Endothelial cell of umbilical vein (primary cell): ENCODE measurements around the gene NAT16. TPM values are rescaled to one million over a fixed set of nuclear protein-coding genes. Genes with fewer than 3 reads are reported as not detected.

Source experiments
- BruUV-seq: library from RNA; stranded (reverse); fragments of 400-500 nt; replicated peaks from 2 replicates; lab custom pipeline; 2021; lab: Mats Ljungman, UMichigan
- CTCF ChIA-PET: fragments of 300-600, 350-600 bp; sonication (Branson Sonifier 250); formaldehyde crosslinking; loops from one replicate; lab custom pipeline; 2021; ENCODE audit warnings: antibody characterized with exemption, inconsistent platforms; lab: Charles Lee
- POLR2A ChIA-PET: fragments of 300-600, 350-600 bp; sonication (Branson Sonifier 250); formaldehyde crosslinking; loops from one replicate; lab custom pipeline; 2021; ENCODE audit warnings: antibody characterized with exemption, inconsistent platforms; lab: Charles Lee
- DNase-seq: peaks from one replicate; pipeline ENCODE4 v3.0.0-alpha.2; 2011; ENCODE audit warnings: low read depth, low spot score
- FAIRE-seq: peaks from 2 replicates; lab custom pipeline; 2011; peaks lifted over from hg19 to GRCh38; lab: Jason Lieb, UNC
- H2AFZ ChIP-seq: 2 replicates; pipeline ENCODE4 v1.6.0; 2012; ENCODE audit warnings: low read depth, low read length, control low read depth, inconsistent platforms
- H3K27ac ChIP-seq: 2 replicates; pipeline ENCODE4 v1.5.1; 2011; ENCODE audit warnings: low read depth, mild to moderate bottlenecking, control low read depth, low read length, moderate library complexity; ENCODE audit not compliant: insufficient read depth
- H3K27me3 ChIP-seq, 2 experiments: 2 replicates each; pipeline versions ENCODE4 v1.6.0 to v1.6.1; 2011; ENCODE audit warnings: low read length in 2 of 2, mixed read lengths in 1 of 2; ENCODE audit not compliant: control insufficient read depth in 2 of 2, insufficient read depth in 2 of 2
- H3K36me3 ChIP-seq, 2 experiments: 2 replicates in 1 of 2; 3 replicates in 1 of 2; pipeline ENCODE4 v1.5.1; 2011; ENCODE audit warnings: low read length in 2 of 2, mild to moderate bottlenecking in 1 of 2, moderate library complexity in 1 of 2; ENCODE audit not compliant: control insufficient read depth in 2 of 2, insufficient read depth in 2 of 2; ENCODE audit errors: extremely low read depth in 1 of 2
- H3K4me1 ChIP-seq: 3 replicates; pipeline ENCODE4 v1.5.1; 2011; ENCODE audit warnings: mild to moderate bottlenecking, low read length; ENCODE audit not compliant: control insufficient read depth, insufficient read depth; ENCODE audit errors: extremely low read depth
- H3K4me2 ChIP-seq: 2 replicates; pipeline ENCODE4 v1.6.1; 2011; ENCODE audit warnings: low read length, control low read depth, mixed read lengths; ENCODE audit not compliant: insufficient read depth
- H3K4me3 ChIP-seq, 3 experiments: fragments of 200-600 bp in 1 of 3; sonication (generic), shearing (Covaris generic) in 1 of 3; replicated peaks in 1 of 3; 2 replicates each; pipeline ENCODE4 v1.5.1; 2011 to 2016; ENCODE audit warnings: control low read depth in 3 of 3, low read length in 3 of 3, mild to moderate bottlenecking in 2 of 3, inconsistent platforms in 1 of 3, low read depth in 1 of 3, moderate library complexity in 1 of 3; ENCODE audit not compliant: insufficient read depth in 1 of 3
- H3K79me2 ChIP-seq: 2 replicates; pipeline ENCODE4 v1.6.0; 2012; ENCODE audit warnings: low read length, inconsistent platforms; ENCODE audit not compliant: control insufficient read depth, insufficient read depth
- H3K9ac ChIP-seq: replicated peaks from 2 replicates; pipeline ENCODE3; 2011; ENCODE audit warnings: low read length, control low read depth; ENCODE audit not compliant: insufficient read depth; ENCODE audit errors: extremely low read depth
- H3K9me1 ChIP-seq: replicated peaks from 3 replicates; pipeline ENCODE4 v1.6.0; 2011; ENCODE audit warnings: mild to moderate bottlenecking, low read length; ENCODE audit not compliant: control insufficient read depth, insufficient read depth; ENCODE audit errors: extremely low read depth
- H3K9me3 ChIP-seq: replicated peaks from 2 replicates; pipeline ENCODE4 v1.5.1; 2012; ENCODE audit warnings: low read length, inconsistent platforms; ENCODE audit not compliant: control insufficient read depth, insufficient read depth
- H4K20me1 ChIP-seq: replicated peaks from 2 replicates; pipeline ENCODE3; 2011; ENCODE audit warnings: mild to moderate bottlenecking, low read length; ENCODE audit not compliant: control insufficient read depth, insufficient read depth; ENCODE audit errors: extremely low read depth
- EZH2 ChIP-seq: IDR thresholded peaks from 2 replicates; pipeline ENCODE4 v1.6.1; 2012; ENCODE audit warnings: borderline replicate concordance, low read depth, mild to moderate bottlenecking, moderate library complexity, low read length, inconsistent platforms; ENCODE audit not compliant: severe bottlenecking
- FOS ChIP-seq: IDR thresholded peaks from 2 replicates; pipeline ENCODE4 v1.6.1; 2011; ENCODE audit warnings: mild to moderate bottlenecking, low read length, moderate library complexity, borderline replicate concordance; ENCODE audit not compliant: insufficient read depth
- GATA2 ChIP-seq: IDR thresholded peaks from 2 replicates; pipeline ENCODE4 v1.7.0; 2011; ENCODE audit warnings: low read depth, mild to moderate bottlenecking, moderate library complexity, mixed read lengths, low read length; ENCODE audit not compliant: insufficient read length, insufficient read depth
- JUN ChIP-seq: IDR thresholded peaks from 2 replicates; pipeline ENCODE4 v1.6.1; 2011; ENCODE audit warnings: borderline replicate concordance, low read depth; ENCODE audit not compliant: insufficient read length, insufficient read depth
- MYC ChIP-seq: IDR thresholded peaks from one replicate; pipeline ENCODE4 v1.6.1; 2011; ENCODE audit warnings: mild to moderate bottlenecking, low read depth, low read length
- POLR2A ChIP-seq: IDR thresholded peaks from 2 replicates; pipeline ENCODE4 v1.6.1; 2012; ENCODE audit warnings: low read depth, mild to moderate bottlenecking, control low read depth, low read length
- POLR2AphosphoS5 ChIP-seq: IDR thresholded peaks from 2 replicates; pipeline ENCODE4 v1.6.1; 2012; ENCODE audit warnings: low read depth, mild to moderate bottlenecking, control low read depth, low read length, moderate library complexity; ENCODE audit not compliant: insufficient read depth
- dilution Hi-C: fragments of 300-500 bp; cut with MboI; formaldehyde crosslinking; loops from one replicate; pipeline ENCODE4 v1.15.0; 2019; ENCODE audit warnings: low sequenced_read_pairs; ENCODE audit not compliant: extremely low pct_ligation_motif_present
- intact Hi-C: fragments of 100-400 bp; cut with micrococcal nuclease; formaldehyde crosslinking; loops from one replicate; pipeline ENCODE4 v1.10.0; 2022
- polyA plus RNA-seq, 4 experiments: library from polyadenylated mRNA; depleted of rRNA in 3 of 4; stranded (reverse) in 3 of 4; unstranded in 1 of 4; fragments of >200 nt; gene quantifications; 2 replicates each; pipeline versions ENCODE4 v1.2.1 to v1.2.3, GENCODE V29; 2011 to 2012; ENCODE audit warnings: missing spikeins in 1 of 4
- total RNA-seq: library from RNA; stranded (reverse); gene quantifications from 2 replicates; pipeline ENCODE4 v1.2.3, GENCODE V29; 2021
- TF ChIP-seq, protein P1 (sequence below), 2 donors: IDR thresholded peaks; 1 replicate in 1 of 2; 2 replicates in 1 of 2; pipeline ENCODE4 v1.5.1; 2011; ENCODE audit warnings: low read length in 2 of 2, mild to moderate bottlenecking in 2 of 2, moderate library complexity in 2 of 2, control low read depth in 1 of 2, inconsistent platforms in 1 of 2, low read depth in 1 of 2; ENCODE audit not compliant: insufficient read depth in 1 of 2; ENCODE audit errors: extremely low read depth in 1 of 2
- TF ChIP-seq, protein P2 (sequence below): IDR thresholded peaks from 2 replicates; pipeline ENCODE4 v1.6.1; 2011; ENCODE audit not compliant: insufficient read depth, insufficient read length

NAT16 gene
- total and polyA plus RNA-seq, 2 donors (not counting 3 experiments of a cell fraction or from before 2014, with no cell fraction given) = not detected

DNA sequence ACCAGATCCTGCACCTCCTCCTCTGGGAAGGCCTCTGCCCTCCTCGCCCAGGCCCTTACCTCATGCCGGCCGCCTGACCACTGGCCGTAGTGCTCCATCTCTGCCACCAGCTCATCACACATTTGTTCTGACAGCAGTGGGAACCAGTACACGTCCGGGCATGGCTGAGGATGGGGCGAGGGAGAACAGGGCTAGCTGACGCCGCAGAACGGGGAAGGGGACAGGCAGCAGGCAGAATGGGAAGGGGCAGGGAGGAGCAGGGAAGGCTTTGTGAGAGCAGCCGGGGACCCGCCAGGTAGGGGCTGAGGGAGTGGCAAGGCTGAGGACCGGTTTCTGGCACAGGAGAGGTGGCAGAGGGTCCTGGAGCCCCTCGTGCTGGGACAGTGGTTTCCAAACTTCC is 28.7 kb upstream of the NAT16 start:
- Histone ChIP-seq H2AFZ (no peak overlapping the region), H3K9me1 (no peaks in the 10 kb centered on the region), H3K27ac (no peak overlapping the region), H3K79me2 (no peaks in the 10 kb centered on the region), H3K9ac (no peak overlapping the region), H3K4me3 (no peak overlapping the region), H3K4me2 (no peak overlapping the region), H3K36me3 (peaks cover 11 to 39% of the 10 kb centered on the region in 2 experiments), H3K27me3 (no peaks in the 10 kb centered on the region), H4K20me1 (no peaks in the 10 kb centered on the region), H3K4me1 (no peaks in the 10 kb centered on the region), H3K9me3 (no peaks in the 10 kb centered on the region)
- dilution Hi-C loops = no loop called here
- POLR2A ChIA-PET = interaction anchor here (1.1 kb wide), 1 partner anchor 8 kb away, joined by 3 read pairs; the partner anchor contains the start of gene PLOD3
- intact Hi-C loops = no loop called here
- BruUV-seq = no TSS peak
- DNase-seq (no peak), FAIRE-seq (no peak)
- TF ChIP-seq EZH2 = no peak
- TF ChIP-seq JUN = no peak
- TF ChIP-seq MYC = no peak
- no peak for TF ChIP-seq POLR2A
- no peak for TF ChIP-seq POLR2AphosphoS5
- TF ChIP-seq FOS = no peak
- TF ChIP-seq, protein P1, sequence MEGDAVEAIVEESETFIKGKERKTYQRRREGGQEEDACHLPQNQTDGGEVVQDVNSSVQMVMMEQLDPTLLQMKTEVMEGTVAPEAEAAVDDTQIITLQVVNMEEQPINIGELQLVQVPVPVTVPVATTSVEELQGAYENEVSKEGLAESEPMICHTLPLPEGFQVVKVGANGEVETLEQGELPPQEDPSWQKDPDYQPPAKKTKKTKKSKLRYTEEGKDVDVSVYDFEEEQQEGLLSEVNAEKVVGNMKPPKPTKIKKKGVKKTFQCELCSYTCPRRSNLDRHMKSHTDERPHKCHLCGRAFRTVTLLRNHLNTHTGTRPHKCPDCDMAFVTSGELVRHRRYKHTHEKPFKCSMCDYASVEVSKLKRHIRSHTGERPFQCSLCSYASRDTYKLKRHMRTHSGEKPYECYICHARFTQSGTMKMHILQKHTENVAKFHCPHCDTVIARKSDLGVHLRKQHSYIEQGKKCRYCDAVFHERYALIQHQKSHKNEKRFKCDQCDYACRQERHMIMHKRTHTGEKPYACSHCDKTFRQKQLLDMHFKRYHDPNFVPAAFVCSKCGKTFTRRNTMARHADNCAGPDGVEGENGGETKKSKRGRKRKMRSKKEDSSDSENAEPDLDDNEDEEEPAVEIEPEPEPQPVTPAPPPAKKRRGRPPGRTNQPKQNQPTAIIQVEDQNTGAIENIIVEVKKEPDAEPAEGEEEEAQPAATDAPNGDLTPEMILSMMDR (IDR thresholded peaks at IDR 0.05; ENCODE audit: extremely low read depth in 1 of 2, insufficient read depth in 1 of 2, low read depth in 1 of 2, low read length in 2 of 2) = no peak
- no peak for TF ChIP-seq GATA2
- TF ChIP-seq, protein P2, sequence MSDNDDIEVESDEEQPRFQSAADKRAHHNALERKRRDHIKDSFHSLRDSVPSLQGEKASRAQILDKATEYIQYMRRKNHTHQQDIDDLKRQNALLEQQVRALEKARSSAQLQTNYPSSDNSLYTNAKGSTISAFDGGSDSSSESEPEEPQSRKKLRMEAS = no peak
- CTCF ChIA-PET = interaction anchor here (1.2 to 1.7 kb wide), 3 partner anchors 9 to 74 kb away, joined by 3 to 6 read pairs (median 4); partner anchors contain the start of gene PLOD3
